Measurements from ENCODE around the gene RIC3.

DNA sequence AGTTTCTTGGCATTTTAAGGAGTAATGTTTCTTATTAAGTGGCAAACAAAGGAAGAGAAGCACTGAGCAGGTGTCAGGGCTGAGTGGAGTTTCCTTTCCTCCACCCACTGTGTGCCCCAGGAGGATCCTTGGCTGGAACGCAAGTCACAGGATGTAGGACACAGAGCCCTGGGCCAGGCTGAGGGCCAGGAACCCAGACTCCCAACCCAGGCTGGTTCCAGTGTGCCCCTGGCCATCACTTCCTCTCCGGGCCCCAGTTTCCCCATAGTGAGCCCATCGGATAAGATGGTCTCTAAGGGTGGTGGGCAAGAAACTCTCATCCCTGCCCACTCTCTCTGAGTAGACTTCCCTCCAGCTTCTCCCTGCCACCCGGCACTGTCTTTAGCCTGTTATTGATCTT is 49.6 kb upstream of the RIC3 start:
- TF ChIP-seq CTCF (IDR thresholded peaks at IDR 0.05 in 4 of 5, conservative IDR thresholded peaks at IDR 0.05 in 1 of 5) = no peak
- TF ChIP-seq POLR2A (IDR thresholded peaks at IDR 0.05) = no peak

All from gastrocnemius medialis (tissue), 4 donors.